Parathyroid adenoma (tissue), 2 donors: ENCODE measurements around the gene ZNF282.

Experiments used
- H2AFZ ChIP-seq: fragments of 300-600 bp; sonication (generic); one replicate; pipeline ENCODE4 v1.7.0; 2017; ENCODE audit warnings: antibody characterized with exemption, mild to moderate bottlenecking
- H3K27ac ChIP-seq: fragments of 300-600 bp; sonication (generic); one replicate; pipeline ENCODE4 v1.7.0; 2017
- H3K27me3 ChIP-seq: fragments of 300-600 bp; sonication (generic); one replicate; pipeline ENCODE4 v1.7.0; 2017; ENCODE audit warnings: low read length; ENCODE audit not compliant: control insufficient read depth, insufficient read depth
- H3K36me3 ChIP-seq: fragments of 300-600 bp; sonication (generic); one replicate; pipeline ENCODE4 v1.7.0; 2017; ENCODE audit warnings: low read length; ENCODE audit not compliant: control insufficient read depth, insufficient read depth
- H3K4me1 ChIP-seq: fragments of 300-600 bp; sonication (generic); one replicate; pipeline ENCODE4 v1.7.0; 2017; ENCODE audit warnings: control low read depth
- H3K4me2 ChIP-seq: fragments of 300-600 bp; sonication (generic); one replicate; pipeline ENCODE4 v1.7.0; 2017; ENCODE audit warnings: low read length
- H3K4me3 ChIP-seq: fragments of 300-600 bp; sonication (generic); one replicate; pipeline ENCODE4 v1.7.0; 2017; ENCODE audit warnings: low read depth, low read length
- H3K79me2 ChIP-seq: fragments of 300-600 bp; sonication (generic); one replicate; pipeline ENCODE4 v1.7.0; 2017; ENCODE audit warnings: control low read depth
- H3K9ac ChIP-seq: fragments of 300-600 bp; sonication (generic); one replicate; pipeline ENCODE4 v1.7.0; 2017; ENCODE audit warnings: mild to moderate bottlenecking
- H3K9me3 ChIP-seq: fragments of 300-600 bp; sonication (generic); one replicate; pipeline ENCODE4 v1.7.0; 2017; ENCODE audit warnings: low read length; ENCODE audit not compliant: control insufficient read depth
- CTCF ChIP-seq: fragments of 300-600 bp; sonication (generic); IDR thresholded peaks from one replicate; pipeline ENCODE4 v1.7.0; 2017; ENCODE audit warnings: antibody characterized with exemption, mild to moderate bottlenecking
- donor health status: primary hyperparathyroidism.

Gene ZNF282

GRCh38 chr7:149257146-149257545 is 61.8 kb downstream of the ZNF282 start:
- no peaks in the 10 kb centered on the region for H3K9me3 ChIP-seq
- no peaks in the 10 kb centered on the region for H3K36me3 ChIP-seq
- no peaks in the 10 kb centered on the region for H3K4me1 ChIP-seq
- no peak for TF ChIP-seq CTCF
- no peak overlapping the region for H3K27ac ChIP-seq
- H3K79me2 ChIP-seq: no peaks in the 10 kb centered on the region
- no peaks in the 10 kb centered on the region for H3K27me3 ChIP-seq
- no peak overlapping the region for H3K4me2 ChIP-seq
- H3K9ac ChIP-seq: no peak overlapping the region
- no peak overlapping the region for H3K4me3 ChIP-seq
- H2AFZ ChIP-seq: no peak overlapping the region

- TF ChIP-seq CTCF: no peak
- Histone ChIP-seq H3K4me3 (peak overlapping the region; percentile 49), H3K27ac (peak overlapping the region; percentile 7), H2AFZ (peak overlapping the region; percentile 97), H3K27me3 (no peaks in the 10 kb centered on the region), H3K9me3 (no peaks in the 10 kb centered on the region), H3K9ac (peak overlapping the region; percentile 43), H3K79me2 (no peaks in the 10 kb centered on the region), H3K4me1 (no peaks in the 10 kb centered on the region), H3K36me3 (no peaks in the 10 kb centered on the region), H3K4me2 (peak overlapping the region; percentile 79)
Measured at GRCh38 chr7:149261316-149261828, 66.0 kb downstream of the ZNF282 start.

GRCh38 chr7:149261829-149262617 is 66.7 kb downstream of the ZNF282 start, which contains the start of gene ZNF783:
Gene ZNF783, plus strand, starts transcription at chr7:149262196. Its CDS starts 138 bp downstream, at chr7:149262334.
- Histone ChIP-seq H2AFZ (peak within 1 kb of the TSS; percentile 97), H3K9ac (peak within 1 kb of the TSS; percentile 49), H3K36me3 (no peaks in the 10 kb centered on the region), H3K27me3 (no peaks in the 10 kb centered on the region), H3K4me3 (peak within 1 kb of the TSS; percentile 51), H3K4me2 (peak within 1 kb of the TSS; percentile 84), H3K9me3 (no peaks in the 10 kb centered on the region), H3K4me1 (no peaks in the 10 kb centered on the region), H3K79me2 (no peaks in the 10 kb centered on the region), H3K27ac (peak within 1 kb of the TSS; percentile 7)
- peak; percentile 50 for TF ChIP-seq CTCF

- Histone ChIP-seq H3K27ac (no peak overlapping the region), H3K4me1 (no peaks in the 10 kb centered on the region), H3K79me2 (no peaks in the 10 kb centered on the region), H3K4me3 (no peak overlapping the region), H2AFZ (no peak overlapping the region), H3K36me3 (no peaks in the 10 kb centered on the region), H3K4me2 (no peak overlapping the region), H3K9me3 (no peaks in the 10 kb centered on the region), H3K27me3 (no peaks in the 10 kb centered on the region), H3K9ac (no peak overlapping the region)
- no peak for TF ChIP-seq CTCF
Measured at GRCh38 chr7:149266451-149266850, 71.1 kb downstream of the ZNF282 start.
